ENCODE measurements around the gene FAM20C.
"Not testable (repeated sequence)": the region's sequence is repeated elsewhere in the genome, so short reads cannot be mapped to it uniquely, and the experiment has no call there.

The FAM20C gene

GRCh38 chr7:228610-229009 is 36.2 kb downstream of the FAM20C start:
- no peak for DNase-seq (ENCODE audit: low read depth)

GRCh38 chr7:229184-229964 is 37.0 kb downstream of the FAM20C start:
- no peak for DNase-seq (ENCODE audit: low read depth)

GRCh38 chr7:230274-230673 is 37.9 kb downstream of the FAM20C start:
- DNase-seq (ENCODE audit: low read depth), result no peak

- no peak for DNase-seq (ENCODE audit: low read depth)
Observed at GRCh38 chr7:231030-231857, 38.9 kb downstream of the FAM20C start.

- no peak for DNase-seq (ENCODE audit: low read depth)
Observed at GRCh38 chr7:231858-232246, 39.5 kb downstream of the FAM20C start.

GRCh38 chr7:232410-233248 is 40.3 kb downstream of the FAM20C start:
- DNase-seq (ENCODE audit: low read depth), result no peak

- DNase-seq (ENCODE audit: low read depth), result no peak
Observed at GRCh38 chr7:233249-234035, 41.1 kb downstream of the FAM20C start.

GRCh38 chr7:234051-234707 is 41.8 kb downstream of the FAM20C start:
- no peak for DNase-seq (ENCODE audit: low read depth)

GRCh38 chr7:234708-235553 is 42.6 kb downstream of the FAM20C start:
- DNase-seq (ENCODE audit: low read depth), result no peak

GRCh38 chr7:235576-236395 is 43.4 kb downstream of the FAM20C start:
- no peak for DNase-seq (ENCODE audit: low read depth)

- no peak for DNase-seq (ENCODE audit: low read depth)
Observed at GRCh38 chr7:236967-237366, 44.6 kb downstream of the FAM20C start.

- DNase-seq (ENCODE audit: low read depth), result no peak
Observed at GRCh38 chr7:237385-237784, 45.0 kb downstream of the FAM20C start.

- no peak for DNase-seq (ENCODE audit: low read depth)
Observed at GRCh38 chr7:240146-240676, 47.8 kb downstream of the FAM20C start.

GRCh38 chr7:240887-241421 is 48.6 kb downstream of the FAM20C start:
- DNase-seq (ENCODE audit: low read depth), result no peak

- no peak for DNase-seq (ENCODE audit: low read depth)
Observed at GRCh38 chr7:241513-241912, 49.1 kb downstream of the FAM20C start.

- DNase-seq (ENCODE audit: low read depth), result not testable (repeated sequence)
Observed at GRCh38 chr7:242826-243579, 50.6 kb downstream of the FAM20C start.

- not testable (repeated sequence) for DNase-seq (ENCODE audit: low read depth)
Observed at GRCh38 chr7:243580-243978, 51.2 kb downstream of the FAM20C start.

- no peak for DNase-seq (ENCODE audit: low read depth)
Observed at GRCh38 chr7:244974-245373, 52.6 kb downstream of the FAM20C start.

Measured in activated gamma-delta T cell treated with anti-CD3 and anti-CD28 coated beads, Interleukin-2, amount 50 U/mL, for 16 hours (primary cell).